NCI-H1105 treated with DMSO at 0.1 percent for 48 hours (cell line): ENCODE results near the gene CEP295NL.

Source experiments
- DNase-seq: peaks from one replicate; lab custom pipeline; 2025; lab: John Stamatoyannopoulos, UW

CEP295NL gene

DNA sequence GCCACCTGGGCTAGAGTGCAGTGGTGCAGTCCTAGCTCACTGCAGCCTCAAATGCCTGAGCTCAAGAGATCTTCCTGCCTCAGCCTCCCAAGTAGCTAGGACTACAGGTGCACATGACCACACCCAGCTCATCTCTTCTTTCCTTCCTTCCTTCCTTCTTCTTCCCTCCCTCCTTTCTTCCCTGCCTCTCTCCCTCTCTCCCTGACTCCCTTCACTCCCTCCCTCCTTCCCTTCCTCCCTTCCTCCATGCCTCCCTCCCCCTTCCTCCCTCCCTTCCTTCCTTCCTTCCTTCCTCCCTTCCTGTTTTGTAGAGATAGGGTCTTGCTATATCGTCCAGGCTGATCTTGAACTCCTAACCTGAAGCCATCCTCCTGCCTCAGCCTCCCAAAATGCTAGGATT lies 38.9 kb downstream of the CEP295NL start:
- no peak for DNase-seq

DNA sequence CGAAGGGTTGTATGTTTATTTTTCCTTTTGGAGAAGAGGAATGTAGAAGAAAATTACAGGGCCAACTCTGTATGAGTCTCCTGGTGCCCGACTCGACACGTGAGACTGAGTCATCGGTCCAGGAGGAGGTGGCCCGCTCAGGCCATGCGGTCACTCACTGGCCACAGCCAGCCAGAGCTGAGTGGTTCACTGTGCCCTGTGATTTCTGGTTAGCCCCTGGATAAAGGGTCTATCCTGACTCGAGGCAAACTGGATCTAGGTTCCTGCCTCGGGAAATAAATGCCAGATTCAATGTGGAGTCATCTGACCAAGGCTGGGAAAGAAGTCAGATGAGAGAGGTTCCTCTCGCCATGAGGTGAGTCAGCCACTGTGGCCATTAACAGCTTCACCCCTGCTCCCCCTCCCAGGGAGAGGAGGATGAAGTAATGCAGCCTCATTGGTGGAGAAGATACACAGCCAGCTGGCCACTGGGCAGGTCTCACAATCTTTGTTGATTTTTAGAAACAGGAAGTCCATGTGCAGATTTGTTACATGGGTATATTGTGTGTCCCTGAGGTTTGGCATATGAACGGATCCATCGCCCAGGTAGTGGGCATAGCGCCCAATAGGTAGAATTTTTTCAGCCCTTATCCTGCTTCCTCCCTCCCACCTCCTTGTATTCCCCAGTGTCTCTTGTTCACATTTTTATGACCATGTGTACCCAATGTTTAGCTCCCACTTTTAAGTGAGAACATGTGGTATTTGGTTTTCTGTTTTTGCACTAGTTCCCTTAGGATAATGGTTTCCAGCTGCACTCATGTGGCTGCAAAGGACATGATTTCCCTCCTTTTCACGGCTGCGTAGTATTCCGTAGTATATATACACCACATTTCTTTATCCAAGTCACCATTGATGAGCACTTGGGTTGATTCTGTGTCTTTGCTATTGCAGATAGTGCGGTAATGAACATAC lies 40.7 kb downstream of the CEP295NL start:
- no peak for DNase-seq

DNA sequence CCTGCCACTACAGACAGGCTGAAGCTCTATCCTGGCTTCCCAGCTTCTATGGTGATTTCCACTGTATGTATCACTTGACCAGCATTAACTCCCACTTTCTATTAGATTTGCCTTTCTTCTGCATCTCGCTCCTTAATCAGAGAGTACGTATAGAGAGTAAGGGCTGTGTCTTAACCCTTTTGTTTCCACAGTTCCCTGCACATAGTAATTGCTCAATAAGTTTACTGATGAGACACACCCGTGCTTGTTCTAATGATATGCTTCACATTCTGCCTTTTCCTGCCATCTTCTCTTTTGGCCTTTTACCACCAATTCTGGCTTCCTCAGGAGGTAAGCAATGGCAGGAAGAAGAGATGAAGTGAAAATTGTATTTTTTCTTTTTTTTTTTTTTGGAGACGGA lies 41.8 kb downstream of the CEP295NL start:
- DNase-seq = no peak

DNA sequence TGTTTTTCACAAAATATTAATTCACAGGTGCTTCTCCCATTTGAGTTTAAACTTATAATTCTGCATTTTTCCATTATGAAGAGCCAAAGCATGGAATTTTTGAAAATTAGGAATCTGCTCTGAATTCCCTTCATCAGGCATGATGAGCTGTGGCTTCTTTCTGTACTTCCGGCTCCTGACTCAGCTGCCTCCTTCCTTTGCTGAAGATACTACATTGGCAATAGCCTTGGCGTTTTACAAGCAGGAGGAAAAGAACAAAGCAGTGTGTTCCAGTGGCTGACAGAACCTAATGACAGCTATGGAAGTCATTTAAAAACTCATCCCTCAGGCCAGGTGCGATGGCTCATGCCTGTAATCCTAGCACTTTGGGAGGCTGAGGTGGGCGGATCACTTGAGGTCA lies 44.0 kb downstream of the CEP295NL start:
- DNase-seq = no peak

DNA sequence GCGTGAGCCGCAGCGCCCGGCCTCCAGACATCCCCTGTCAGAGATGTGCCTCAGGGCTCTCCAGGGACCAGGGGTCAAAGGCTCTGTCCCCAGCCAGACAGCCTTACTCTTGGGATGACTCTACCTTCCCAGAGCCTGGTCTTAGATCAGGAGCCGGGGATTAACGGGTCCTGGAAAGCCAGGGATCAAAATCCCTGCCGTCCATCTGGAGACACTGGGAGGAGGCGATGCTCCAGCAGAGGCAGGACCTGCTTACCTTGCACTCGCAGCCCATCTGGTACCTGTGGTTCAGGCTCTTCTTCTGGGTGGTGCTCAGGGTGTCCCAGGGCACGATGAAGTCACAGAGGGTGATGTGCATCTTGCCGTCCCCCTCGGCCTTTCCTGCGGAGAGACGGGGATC lies 45.7 kb downstream of the CEP295NL start:
- DNase-seq = no peak

- DNase-seq = no peak
These were observed 47.3 kb downstream of the CEP295NL start for GRCh38 chr17:78855561-78856165.

DNA sequence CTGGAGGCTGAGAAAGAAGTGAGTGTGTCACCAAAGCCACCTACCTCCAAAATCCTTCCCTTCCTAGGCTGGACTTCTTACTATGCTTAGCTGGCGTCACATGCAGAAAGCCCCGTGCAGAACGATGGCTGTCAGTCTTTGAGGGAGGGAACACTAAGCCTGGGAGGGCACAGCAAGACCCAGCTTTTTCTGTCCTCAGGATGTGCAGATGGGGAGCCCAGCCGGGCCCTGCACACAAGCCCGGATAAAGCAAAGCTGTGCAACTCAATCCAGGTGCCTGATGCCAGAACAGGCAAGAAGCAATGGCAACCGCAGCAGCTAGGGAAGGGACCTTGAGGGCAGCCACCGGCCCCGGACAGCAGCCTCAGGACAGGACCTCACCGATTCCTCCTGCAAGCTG lies 48.5 kb downstream of the CEP295NL start:
- no peak for DNase-seq

- no peak for DNase-seq
These were observed 49.0 kb downstream of the CEP295NL start for GRCh38 chr17:78853926-78854394.

DNA sequence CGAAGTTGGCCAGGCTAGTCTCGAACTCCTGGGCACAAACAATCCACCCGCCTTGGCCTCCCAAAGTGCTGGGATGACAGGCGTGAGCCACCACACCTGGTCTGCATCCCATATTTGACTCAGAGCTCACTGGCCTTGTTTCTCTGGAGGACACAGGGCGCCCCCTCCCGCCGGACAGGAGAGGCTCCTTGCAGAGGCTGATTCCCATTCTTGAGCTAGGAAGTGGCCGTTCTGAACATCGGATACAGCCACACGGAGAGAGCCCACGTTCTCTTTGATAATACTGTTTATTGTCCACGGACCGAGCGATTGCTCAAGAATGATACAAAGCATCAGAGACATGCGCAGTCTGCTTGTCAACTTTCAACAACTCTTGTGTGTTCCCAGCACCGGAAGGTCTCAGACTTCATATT lies 50.3 kb downstream of the CEP295NL start:
- no peak for DNase-seq

GRCh38 chr17:78849026-78849425 lies 54.0 kb downstream of the CEP295NL start:
- DNase-seq = no peak

DNA sequence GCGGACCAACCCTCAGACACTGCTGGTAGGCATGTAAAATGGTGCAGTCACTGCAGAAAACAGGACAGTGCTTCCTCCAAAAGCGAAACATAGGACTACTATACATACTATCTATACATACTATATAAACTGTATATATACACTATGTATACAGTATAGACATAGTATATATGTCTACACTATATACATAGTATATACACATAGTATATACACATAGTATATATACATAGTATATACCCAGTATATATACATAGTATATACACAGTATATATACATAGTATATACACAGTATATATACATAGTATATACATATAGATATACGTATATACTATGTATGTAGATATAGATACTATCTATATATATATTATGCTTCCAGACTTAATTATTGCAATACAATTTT lies 55.9 kb downstream of the CEP295NL start:
- DNase-seq = no peak

- DNase-seq = no peak
These were observed 58.5 kb downstream of the CEP295NL start for GRCh38 chr17:78844301-78845005.

GRCh38 chr17:78842881-78843565 lies 60.0 kb downstream of the CEP295NL start:
- peak; percentile 41 for DNase-seq

DNA sequence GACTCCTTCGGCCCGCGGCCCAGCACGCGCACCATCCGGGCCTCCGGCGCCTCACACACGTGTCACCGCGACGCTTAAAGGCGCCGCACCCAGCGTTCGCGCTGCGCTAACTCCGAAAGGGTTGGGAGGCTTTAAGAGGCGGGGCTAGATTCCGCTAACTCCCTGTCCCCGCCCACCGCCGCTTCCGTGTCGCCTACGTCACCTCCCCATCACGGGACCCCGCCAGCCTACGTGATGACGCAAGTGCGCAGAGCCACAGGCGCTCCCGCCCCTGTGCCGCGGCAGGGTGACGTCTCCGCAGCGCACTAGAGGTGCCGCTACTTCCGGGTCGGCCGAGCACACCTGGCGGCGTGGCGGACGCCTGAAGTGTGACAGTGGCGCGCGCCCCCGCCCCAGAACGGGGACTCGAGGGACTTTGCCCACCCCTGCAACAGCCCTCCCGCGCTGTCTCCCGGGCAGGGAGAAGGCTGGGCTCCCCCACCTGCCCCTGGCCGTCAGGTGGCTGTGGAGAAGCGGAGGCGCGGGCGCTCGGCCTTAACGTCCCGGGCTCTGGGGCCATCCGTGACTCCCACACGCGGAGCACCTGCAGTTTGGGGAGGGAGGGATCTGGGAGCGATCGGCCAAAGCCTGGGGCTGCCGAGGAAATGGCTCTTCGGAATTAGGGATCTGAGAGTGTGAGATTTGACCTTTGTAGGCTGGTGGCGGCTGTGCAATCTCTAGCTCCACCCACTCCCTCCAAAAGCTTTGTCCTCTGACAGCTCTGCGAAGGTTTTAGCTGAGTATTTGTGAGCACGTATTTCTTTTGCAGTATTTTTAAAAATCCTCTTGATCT lies 62.0 kb downstream of the CEP295NL start, which contains the start of gene USP36:
TSS of gene USP36 (minus strand) at position 35 of the 832 bp plus-strand sequence. CDS start 4,451 bp downstream, outside the sequence.
- peak; percentile 97 for DNase-seq
